H1 (cell line): ENCODE measurements around the gene IGFBP3. TPM values are rescaled to one million over a fixed set of nuclear protein-coding genes. Genes with fewer than 3 reads are reported as not detected.

Experiments
- ASH2L ChIP-seq: fragments of 200-600, 300-600 bp; sonication (generic); IDR thresholded peaks from one replicate; pipeline ENCODE4 v1.7.1; 2017; ENCODE audit warnings: low read length
- PHF8 ChIP-seq: fragments of 200-600 bp; sonication (generic); conservative IDR thresholded peaks from 2 replicates; pipeline ENCODE4 v1.7.1; 2012; ENCODE audit warnings: low read depth, mild to moderate bottlenecking, inconsistent platforms, low read length, moderate library complexity
- polyA plus RNA-seq, 7 experiments: library from polyadenylated mRNA; depleted of rRNA in 3 of 7; stranded (reverse) in 5 of 7; unstranded in 2 of 7; fragments of >200 nt in 5 of 7; fragments of 200-250 nt in 2 of 7; gene quantifications; 1 replicate in 5 of 7; 2 replicates in 1 of 7; 4 replicates in 1 of 7; pipeline versions ENCODE4 v1.2.1 to v1.2.3, GENCODE V29; 2011 to 2013; ENCODE audit warnings: missing spikeins in 2 of 7, mixed read lengths in 2 of 7
- total RNA-seq: library from RNA; stranded (reverse); fragmentation: NEBNext Ultra II Directional; extraction: Animal tissue kit (Norgen Biotek cat#: 25700); gene quantifications from 2 replicates; pipeline ENCODE4 v1.2.1, GENCODE V29; 2021
- TF ChIP-seq, protein P1 (sequence below): IDR thresholded peaks from 2 replicates; pipeline ENCODE4 v1.6.1; 2012; ENCODE audit warnings: inconsistent platforms

IGFBP3 gene
- total and polyA plus RNA-seq, 2 of the 8 experiments (the other 6 are each of a cell fraction or from before 2014, with no cell fraction given), result 5.5 to 12.1 TPM

DNA sequence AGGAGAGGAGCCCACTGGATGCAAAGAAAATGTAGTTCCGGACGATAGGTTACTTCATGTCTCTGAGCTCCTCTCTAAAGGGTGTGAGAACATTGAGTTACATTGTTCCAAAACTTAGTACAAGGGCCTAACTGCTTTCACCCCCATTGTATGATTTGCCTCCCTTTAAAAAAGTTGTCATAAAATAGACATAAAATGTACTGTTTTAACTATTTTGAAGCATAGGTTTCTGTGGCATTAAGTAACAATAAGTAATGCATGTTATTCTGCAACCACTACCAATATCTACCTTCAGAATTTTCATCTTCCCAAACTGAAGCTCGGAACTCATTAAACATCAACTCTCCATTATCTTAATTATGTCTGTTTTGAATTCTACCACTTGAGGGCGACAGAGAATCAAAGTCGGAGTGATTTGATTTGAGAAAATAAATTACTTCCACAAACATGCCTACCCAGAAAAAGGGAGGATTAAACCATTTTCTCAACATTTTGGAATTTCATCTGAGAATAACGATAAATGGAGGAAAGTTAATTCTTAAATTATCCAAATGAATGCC, 30.1 kb downstream of the IGFBP3 start (continued):
- TF ChIP-seq PHF8 (no peak), ASH2L (no peak)
- TF ChIP-seq, protein P1, sequence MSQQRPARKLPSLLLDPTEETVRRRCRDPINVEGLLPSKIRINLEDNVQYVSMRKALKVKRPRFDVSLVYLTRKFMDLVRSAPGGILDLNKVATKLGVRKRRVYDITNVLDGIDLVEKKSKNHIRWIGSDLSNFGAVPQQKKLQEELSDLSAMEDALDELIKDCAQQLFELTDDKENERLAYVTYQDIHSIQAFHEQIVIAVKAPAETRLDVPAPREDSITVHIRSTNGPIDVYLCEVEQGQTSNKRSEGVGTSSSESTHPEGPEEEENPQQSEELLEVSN, result no peak
